22Rv1 (cell line): Measurements from ENCODE around the gene DEF6.

ENCODE experiments used
- H3K27ac ChIP-seq: fragments of 450-650 bp; 2 replicates; pipeline ENCODE4 v1.5.1; 2017
- ZFX ChIP-seq: fragments of 450-650 bp; IDR thresholded peaks from 2 replicates; pipeline ENCODE4 v1.6.1; 2017; ENCODE audit warnings: antibody characterized with exemption, borderline replicate concordance
- TF ChIP-seq, protein P1 (sequence below): fragments of 450-650 bp; IDR thresholded peaks from 2 replicates; pipeline ENCODE4 v1.5.1; 2017; ENCODE audit warnings: mild to moderate bottlenecking

The DEF6 gene

DNA sequence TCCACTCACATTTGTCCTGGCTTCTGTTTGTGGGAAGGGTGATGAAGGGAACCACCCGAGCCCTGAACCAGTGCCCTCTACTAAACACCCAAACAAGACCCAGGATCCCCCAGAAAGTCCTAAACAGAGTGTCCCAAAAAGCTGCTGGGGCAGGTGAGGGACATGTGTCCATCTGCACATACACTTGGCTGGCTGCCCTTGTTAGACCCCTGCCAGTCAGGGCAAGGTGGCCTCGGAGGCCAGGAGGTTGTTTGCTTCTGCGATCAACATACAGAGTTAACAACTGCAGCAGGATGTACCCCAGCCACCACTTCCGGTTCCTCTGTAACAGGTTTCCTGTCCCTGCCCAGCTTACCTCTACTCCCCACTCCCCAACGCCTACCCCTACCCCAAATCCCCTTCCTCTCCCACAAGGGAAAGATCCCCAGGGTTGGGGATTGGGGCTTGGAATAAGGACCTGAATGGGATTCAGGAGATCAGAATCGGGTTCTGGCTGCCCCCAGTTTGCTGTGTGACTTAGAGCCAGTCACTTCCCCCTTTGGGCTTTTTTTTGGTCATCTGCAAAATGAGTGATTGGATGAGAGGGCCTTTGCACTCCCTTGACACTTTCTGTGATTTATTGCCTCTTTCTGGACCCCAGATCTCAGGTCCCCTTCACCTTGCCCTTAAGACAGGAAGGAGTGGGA is 13.9 kb downstream of the DEF6 start:
- no peak for TF ChIP-seq ZFX
- TF ChIP-seq, protein P1, sequence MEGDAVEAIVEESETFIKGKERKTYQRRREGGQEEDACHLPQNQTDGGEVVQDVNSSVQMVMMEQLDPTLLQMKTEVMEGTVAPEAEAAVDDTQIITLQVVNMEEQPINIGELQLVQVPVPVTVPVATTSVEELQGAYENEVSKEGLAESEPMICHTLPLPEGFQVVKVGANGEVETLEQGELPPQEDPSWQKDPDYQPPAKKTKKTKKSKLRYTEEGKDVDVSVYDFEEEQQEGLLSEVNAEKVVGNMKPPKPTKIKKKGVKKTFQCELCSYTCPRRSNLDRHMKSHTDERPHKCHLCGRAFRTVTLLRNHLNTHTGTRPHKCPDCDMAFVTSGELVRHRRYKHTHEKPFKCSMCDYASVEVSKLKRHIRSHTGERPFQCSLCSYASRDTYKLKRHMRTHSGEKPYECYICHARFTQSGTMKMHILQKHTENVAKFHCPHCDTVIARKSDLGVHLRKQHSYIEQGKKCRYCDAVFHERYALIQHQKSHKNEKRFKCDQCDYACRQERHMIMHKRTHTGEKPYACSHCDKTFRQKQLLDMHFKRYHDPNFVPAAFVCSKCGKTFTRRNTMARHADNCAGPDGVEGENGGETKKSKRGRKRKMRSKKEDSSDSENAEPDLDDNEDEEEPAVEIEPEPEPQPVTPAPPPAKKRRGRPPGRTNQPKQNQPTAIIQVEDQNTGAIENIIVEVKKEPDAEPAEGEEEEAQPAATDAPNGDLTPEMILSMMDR = no peak
- H3K27ac ChIP-seq = no peak overlapping the region

DNA sequence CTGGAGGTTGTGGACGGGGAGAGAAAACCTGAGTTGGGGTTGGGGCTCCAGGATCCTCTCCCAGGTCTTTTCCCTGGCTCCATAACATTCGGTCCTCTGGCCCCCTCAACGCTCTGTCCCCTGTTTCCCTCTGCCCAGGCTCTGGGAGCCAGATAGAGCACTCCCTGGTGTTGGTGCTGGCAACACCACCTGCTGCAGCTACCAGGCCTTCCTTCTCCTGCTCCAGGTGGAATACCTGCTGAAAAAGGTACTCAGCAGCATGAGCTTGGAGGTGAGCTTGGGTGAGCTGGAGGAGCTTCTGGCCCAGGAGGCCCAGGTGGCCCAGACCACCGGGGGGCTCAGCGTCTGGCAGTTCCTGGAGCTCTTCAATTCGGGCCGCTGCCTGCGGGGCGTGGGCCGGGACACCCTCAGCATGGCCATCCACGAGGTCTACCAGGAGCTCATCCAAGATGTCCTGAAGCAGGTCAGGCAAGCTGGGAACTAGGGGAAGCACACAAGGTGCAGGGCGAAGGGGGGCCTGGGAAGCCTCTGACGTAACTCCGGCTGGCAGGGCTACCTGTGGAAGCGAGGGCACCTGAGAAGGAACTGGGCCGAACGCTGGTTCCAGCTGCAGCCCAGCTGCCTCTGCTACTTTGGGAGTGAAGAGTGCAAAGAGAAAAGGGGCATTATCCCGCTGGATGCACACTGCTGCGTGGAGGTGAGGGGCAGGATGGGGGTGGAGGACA is 14.6 kb downstream of the DEF6 start:
- no peak overlapping the region for H3K27ac ChIP-seq
- TF ChIP-seq, protein P1 = no peak
- TF ChIP-seq ZFX = no peak

DNA sequence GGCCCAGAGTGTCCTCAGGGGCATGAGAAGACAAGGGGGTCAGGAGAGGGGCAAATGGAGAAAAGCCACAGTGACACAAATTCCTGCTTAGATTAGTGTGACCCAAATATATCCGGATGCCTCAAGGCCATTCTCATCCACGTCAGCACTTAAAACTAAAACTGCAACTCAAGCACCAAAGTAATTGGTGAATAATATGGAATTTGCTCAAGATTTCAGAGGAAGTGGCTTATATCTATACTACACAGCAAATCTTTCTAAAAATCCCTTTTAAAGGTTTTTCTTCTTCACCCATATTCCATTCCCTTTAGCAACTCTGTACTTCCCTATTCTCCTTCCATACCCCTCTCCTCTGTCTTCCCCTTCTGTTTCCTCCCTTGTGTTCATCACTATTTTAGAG is 15.2 kb downstream of the DEF6 start:
- H3K27ac ChIP-seq = no peak overlapping the region
- TF ChIP-seq, protein P1 = no peak
- no peak for TF ChIP-seq ZFX

DNA sequence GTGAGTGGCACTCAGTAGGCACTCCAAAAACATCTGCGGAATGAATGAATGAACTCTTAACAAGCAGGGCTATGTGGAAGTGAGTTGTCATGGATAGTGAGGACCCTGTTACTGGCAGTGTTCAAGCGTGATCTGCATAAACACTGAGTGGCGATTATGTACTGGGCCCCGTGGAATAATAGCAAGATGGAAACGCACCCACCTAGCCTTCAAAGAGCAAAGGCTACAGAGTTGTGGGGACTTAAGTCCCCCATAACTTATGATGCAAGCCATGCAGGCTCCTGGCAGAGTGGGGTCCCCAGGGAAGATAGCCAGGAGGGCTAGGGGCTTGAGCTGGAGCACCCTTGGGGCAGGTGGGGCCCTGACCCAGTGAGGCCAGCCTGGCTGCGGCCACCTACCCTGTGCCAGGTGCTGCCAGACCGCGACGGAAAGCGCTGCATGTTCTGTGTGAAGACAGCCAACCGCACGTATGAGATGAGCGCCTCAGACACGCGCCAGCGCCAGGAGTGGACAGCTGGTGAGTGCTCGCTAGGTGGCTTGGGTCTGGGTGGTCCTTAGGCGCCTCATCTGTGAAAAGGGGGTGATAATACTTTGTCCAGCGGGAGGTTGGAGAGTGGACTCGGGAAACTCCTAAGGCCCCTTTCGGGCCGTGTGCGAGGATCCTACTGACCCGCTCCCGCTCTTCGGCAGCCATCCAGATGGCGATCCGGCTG is 20.0 kb downstream of the DEF6 start:
- H3K27ac ChIP-seq = peak overlapping the region; percentile 78
- TF ChIP-seq ZFX = no peak
- TF ChIP-seq, protein P1 = no peak

DNA sequence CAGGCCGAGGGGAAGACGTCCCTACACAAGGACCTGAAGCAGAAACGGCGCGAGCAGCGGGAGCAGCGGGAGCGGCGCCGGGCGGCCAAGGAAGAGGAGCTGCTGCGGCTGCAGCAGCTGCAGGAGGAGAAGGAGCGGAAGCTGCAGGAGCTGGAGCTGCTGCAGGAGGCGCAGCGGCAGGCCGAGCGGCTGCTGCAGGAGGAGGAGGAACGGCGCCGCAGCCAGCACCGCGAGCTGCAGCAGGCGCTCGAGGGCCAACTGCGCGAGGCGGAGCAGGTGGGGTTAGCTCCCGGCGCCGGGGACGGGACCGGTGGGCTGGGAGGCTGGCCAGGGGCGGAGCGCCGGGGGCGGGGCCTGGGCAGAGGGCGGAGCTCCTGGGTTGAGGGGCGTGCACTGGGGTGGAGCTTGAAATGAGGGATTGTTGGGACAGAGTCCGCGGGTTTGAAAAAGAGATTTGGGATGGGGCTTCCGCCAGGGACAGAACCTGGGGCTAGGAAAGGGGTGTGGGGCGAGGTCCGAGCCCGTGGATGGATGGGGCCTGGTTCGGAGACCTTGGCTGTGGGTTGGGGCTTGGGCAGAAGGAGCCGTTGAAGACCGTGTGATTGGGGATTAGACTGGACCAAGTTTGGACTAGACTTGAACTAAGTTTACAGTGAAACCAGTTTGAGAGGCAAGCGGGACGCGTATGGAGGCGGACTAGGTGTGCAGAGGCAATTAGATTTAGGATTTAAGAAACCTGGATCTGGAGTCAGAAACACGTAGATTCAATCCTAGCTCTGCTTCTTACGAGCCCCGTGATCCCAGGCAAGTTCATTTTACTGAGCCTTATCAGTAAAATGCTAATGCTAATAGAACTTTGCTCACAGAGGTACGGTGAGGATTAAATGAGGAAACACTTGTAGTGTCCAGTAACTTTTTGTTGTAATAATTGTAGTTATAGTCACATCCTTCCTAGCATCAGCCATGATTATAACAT is 20.9 kb downstream of the DEF6 start:
- H3K27ac ChIP-seq = peak overlapping the region; percentile 78
- no peak for TF ChIP-seq ZFX
- TF ChIP-seq, protein P1 = peak; percentile 53

DNA sequence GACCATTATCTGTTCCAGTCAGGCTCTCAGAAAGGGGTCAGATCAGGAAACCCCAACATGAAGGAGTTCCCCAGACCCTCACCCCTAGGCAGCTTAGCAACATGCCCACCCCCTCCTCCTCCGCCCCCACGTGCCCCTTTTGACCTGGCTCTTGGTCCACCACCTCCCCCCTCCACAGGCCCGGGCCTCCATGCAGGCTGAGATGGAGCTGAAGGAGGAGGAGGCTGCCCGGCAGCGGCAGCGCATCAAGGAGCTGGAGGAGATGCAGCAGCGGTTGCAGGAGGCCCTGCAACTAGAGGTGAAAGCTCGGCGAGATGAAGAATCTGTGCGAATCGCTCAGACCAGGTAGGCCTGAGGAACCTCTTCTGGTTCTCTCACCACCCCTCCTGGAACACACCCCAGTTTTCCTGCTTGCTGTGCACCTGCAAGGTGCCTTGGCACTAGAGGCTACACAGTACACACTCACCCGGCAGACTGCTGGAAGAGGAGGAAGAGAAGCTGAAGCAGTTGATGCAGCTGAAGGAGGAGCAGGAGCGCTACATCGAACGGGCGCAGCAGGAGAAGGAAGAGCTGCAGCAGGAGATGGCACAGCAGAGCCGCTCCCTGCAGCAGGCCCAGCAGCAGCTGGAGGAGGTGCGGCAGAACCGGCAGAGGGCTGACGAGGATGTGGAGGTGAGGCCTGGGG is 21.9 kb downstream of the DEF6 start:
- no peak overlapping the region for H3K27ac ChIP-seq
- TF ChIP-seq, protein P1 = no peak
- TF ChIP-seq ZFX = no peak
